Astrocyte of the spinal cord (primary cell): ENCODE results near the gene NOS1AP.

Experiments used
- DNase-seq: peaks from one replicate; pipeline ENCODE4 v3.0.0; 2011; ENCODE audit warnings: low read depth, low spot score
- H3K4me3 ChIP-seq: 2 replicates; pipeline ENCODE4 v1.5.1; 2011; ENCODE audit warnings: low read depth, mild to moderate bottlenecking, low read length, moderate library complexity
- CTCF ChIP-seq: IDR thresholded peaks from 2 replicates; pipeline ENCODE4 v1.5.1; 2012; ENCODE audit warnings: low read depth, mild to moderate bottlenecking, low read length, inconsistent platforms
- in situ Hi-C: cut with HindIII; loops from 2 replicates; pipeline ENCODE4 v1.10.0; 2017; ENCODE audit warnings: low sequenced_read_pairs

NOS1AP gene

GRCh38 chr1:162397039-162397448 is 327.6 kb downstream of the NOS1AP start:
- DNase-seq: no peak
- in situ Hi-C loops: no loop called here
- no peak for TF ChIP-seq CTCF
- no peak overlapping the region for H3K4me3 ChIP-seq

- no peak for DNase-seq
- TF ChIP-seq CTCF: no peak
- in situ Hi-C loops: no loop called here
- H3K4me3 ChIP-seq: no peak overlapping the region
These were observed 328.6 kb downstream of the NOS1AP start for GRCh38 chr1:162397943-162398560.

DNA sequence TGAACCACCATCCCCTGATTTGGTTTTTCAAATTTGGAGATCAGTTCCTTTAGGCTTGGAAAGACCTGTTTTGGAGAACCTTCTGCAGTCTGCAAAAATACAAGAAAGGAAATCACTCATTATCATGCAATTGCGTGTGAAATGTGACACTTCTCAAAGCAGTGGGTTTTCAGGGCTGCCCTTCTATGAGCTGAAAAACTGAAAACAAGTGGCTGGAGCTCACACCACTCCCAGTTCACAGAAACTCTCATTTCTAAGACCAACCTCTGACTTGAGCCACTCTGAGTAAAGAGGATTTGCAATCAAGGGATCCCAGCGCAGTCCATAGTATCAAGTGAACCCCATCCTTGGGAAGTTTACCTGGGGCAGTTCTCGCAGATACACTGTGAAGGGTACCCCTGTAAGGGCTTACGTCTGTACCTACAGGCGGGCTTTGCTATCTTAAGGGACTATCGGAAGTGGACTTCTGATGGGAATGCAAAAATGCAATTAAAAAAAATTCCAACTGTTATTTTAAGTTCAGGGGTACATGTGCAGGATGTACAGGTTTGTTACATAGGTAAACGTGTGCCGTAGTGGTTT is 329.6 kb downstream of the NOS1AP start:
- DNase-seq: no peak
- in situ Hi-C loops: no loop called here
- TF ChIP-seq CTCF: no peak
- H3K4me3 ChIP-seq: no peak overlapping the region

DNA sequence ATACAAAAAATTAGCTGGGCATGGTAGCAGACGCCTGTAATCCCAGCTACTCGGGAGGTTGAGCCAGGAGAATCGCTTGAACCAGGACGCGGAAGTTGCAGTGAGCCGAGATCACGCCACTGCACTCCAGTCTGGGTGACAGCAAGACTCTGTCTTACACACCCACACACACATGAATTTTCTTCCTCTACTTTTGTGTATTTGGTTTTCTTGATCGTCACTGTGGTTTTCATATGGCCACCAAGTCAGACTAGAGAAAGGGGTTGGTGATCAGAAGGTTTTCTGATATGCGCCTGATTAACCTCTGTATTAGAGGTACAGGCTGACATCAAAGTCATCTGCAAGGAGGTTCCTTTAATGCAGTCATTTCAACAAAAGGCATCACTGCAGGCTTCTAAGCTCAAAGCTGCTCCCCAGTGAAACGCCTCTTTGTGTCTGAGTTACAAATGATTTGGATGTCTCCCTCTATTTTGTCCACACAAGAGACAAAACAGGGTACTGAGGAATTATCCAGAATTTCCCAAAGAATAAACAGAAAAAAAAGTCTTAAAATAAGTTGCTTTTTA is 331.4 kb downstream of the NOS1AP start:
- TF ChIP-seq CTCF: no peak
- DNase-seq: no peak
- H3K4me3 ChIP-seq: no peak overlapping the region
- in situ Hi-C loops: no loop called here

- no peak for TF ChIP-seq CTCF
- no peak overlapping the region for H3K4me3 ChIP-seq
- in situ Hi-C loops: no loop called here
- peak; percentile 54 for DNase-seq
These were observed 335.2 kb downstream of the NOS1AP start for GRCh38 chr1:162404550-162405160.

GRCh38 chr1:162405800-162406199 is 336.3 kb downstream of the NOS1AP start:
- DNase-seq: no peak
- in situ Hi-C loops: no loop called here
- no peak for TF ChIP-seq CTCF

More at GRCh38 chr1:162405800-162406199, 336.3 kb downstream of the NOS1AP start:
- no peak overlapping the region for H3K4me3 ChIP-seq
